ENCODE data around the gene AGFG1. TPM values are rescaled to one million over a fixed set of nuclear protein-coding genes. Genes with fewer than 3 reads are reported as not detected.
A peak's percentile ranks its signal among the peaks of the same experiment; 100 is the strongest.

AGFG1 gene
- total RNA-seq, 1 experiment from 2014 or later, result 119 TPM

GRCh38 chr2:227506456-227506855, 34.5 kb downstream of the AGFG1 start:
- H4K20me1 ChIP-seq (ENCODE audit: insufficient read depth), result peaks cover 20% of the 10 kb centered on the region

DNA sequence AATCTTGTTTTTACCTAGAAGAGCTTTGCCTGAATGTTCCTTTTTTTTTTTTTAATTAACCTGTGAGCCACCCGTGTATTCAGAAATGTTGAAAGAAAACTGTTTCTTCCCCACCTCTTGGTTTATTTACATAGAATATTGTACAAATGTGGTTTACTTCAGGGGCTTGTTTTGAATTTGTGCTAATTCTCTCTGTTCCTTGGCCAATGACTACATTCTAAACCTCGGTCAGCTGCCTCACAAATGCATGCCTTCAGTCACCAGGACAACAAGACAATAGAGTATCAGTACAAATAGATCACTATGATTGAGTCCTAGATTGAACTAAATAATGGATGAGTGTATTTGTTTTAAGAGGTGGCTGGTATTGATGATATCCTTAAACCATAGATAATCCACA, 36.0 kb downstream of the AGFG1 start:
- POLR2A ChIA-PET (ENCODE audit: unreplicated experiment), result no interaction called here
- H4K20me1 ChIP-seq (ENCODE audit: insufficient read depth), result peaks cover 35% of the 10 kb centered on the region
- no peak for TF ChIP-seq EZH2 (IDR thresholded peaks at IDR 0.05; ENCODE audit: low read depth)
- TF ChIP-seq CTCF (conservative IDR thresholded peaks at IDR 0.05), result no peak
- H3K4me3 ChIP-seq, result no peak overlapping the region
- peaks cover 98% of the 10 kb centered on the region for H3K79me2 ChIP-seq (ENCODE audit: low read depth)
- intact Hi-C loops (cut with micrococcal nuclease; ENCODE audit: unreplicated experiment), result no loop called here
- no TSS peak for BruUV-seq (replicated peaks)
- H3K36me3 ChIP-seq (ENCODE audit: low read depth), result peaks cover 30% of the 10 kb centered on the region; the same call in 1 of the 2 replicates
- no peak overlapping the region for H2AFZ ChIP-seq
- CTCF ChIA-PET, result no interaction called here
- H3K9me2 ChIP-seq (ENCODE audit: insufficient read depth), result no peaks in the 10 kb centered on the region
- no peak for DNase-seq
- peaks cover 95% of the 10 kb centered on the region for H3K4me1 ChIP-seq (replicated peaks; ENCODE audit: insufficient read depth)
- H3K27ac ChIP-seq, result peak overlapping the region; percentile 70; the same call in 1 of the 2 replicates
- H3K9me3 ChIP-seq (ENCODE audit: insufficient read depth, low read depth), result peaks cover 3% of the 10 kb centered on the region; the same call in 1 of the 2 replicates
- no peak overlapping the region for H3K4me2 ChIP-seq
- no peaks in the 10 kb centered on the region for H3K27me3 ChIP-seq (ENCODE audit: insufficient read depth, low read depth)
- peaks cover 76% of the 10 kb centered on the region for H3F3A ChIP-seq (ENCODE audit: insufficient read depth, low read depth)

More at GRCh38 chr2:227506456-227506855, 34.5 kb downstream of the AGFG1 start:
- DNase-seq, result no peak
- POLR2A ChIA-PET (ENCODE audit: unreplicated experiment), result interaction anchor here (0.7 kb wide), 1 partner anchor 180 kb away, joined by 3 read pairs; no protein-coding TSS in a partner anchor
- Histone ChIP-seq H3F3A (ENCODE audit: insufficient read depth, low read depth) (peaks cover 79% of the 10 kb centered on the region), H3K9me3 (ENCODE audit: insufficient read depth, low read depth) (no peaks in the 10 kb centered on the region; the same call in 1 of the 2 replicates), H3K36me3 (ENCODE audit: low read depth) (0 out of 2 replicates have a peak, but pooled peaks cover 26% of the 10 kb centered on the region), H3K4me1 (replicated peaks; ENCODE audit: insufficient read depth) (peaks cover 96% of the 10 kb centered on the region), H3K9me2 (ENCODE audit: insufficient read depth) (no peaks in the 10 kb centered on the region), H3K27ac (peak overlapping the region; percentile 10; the same call in 1 of the 2 replicates), H2AFZ (no peak overlapping the region), H3K27me3 (ENCODE audit: insufficient read depth, low read depth) (no peaks in the 10 kb centered on the region), H3K4me2 (0 out of 2 replicates have a peak overlapping the region, but pooled peaks have one; percentile 23), H3K79me2 (ENCODE audit: low read depth) (peaks cover 98% of the 10 kb centered on the region), H3K4me3 (no peak overlapping the region)
- CTCF ChIA-PET, result no interaction called here
- intact Hi-C loops (cut with micrococcal nuclease; ENCODE audit: unreplicated experiment), result no loop called here
- BruUV-seq (replicated peaks), result no TSS peak
- TF ChIP-seq EZH2 (IDR thresholded peaks at IDR 0.05; ENCODE audit: low read depth) (no peak), CTCF (conservative IDR thresholded peaks at IDR 0.05) (no peak)

- DNase-seq, result no peak
- POLR2A ChIA-PET (ENCODE audit: unreplicated experiment), result no interaction called here
- intact Hi-C loops (cut with micrococcal nuclease; ENCODE audit: unreplicated experiment), result no loop called here
- H3K4me1 ChIP-seq (replicated peaks; ENCODE audit: insufficient read depth), result peaks cover 83% of the 10 kb centered on the region
- no TSS peak for BruUV-seq (replicated peaks)
- peaks cover 3% of the 10 kb centered on the region; the same call in 1 of the 2 replicates for H3K9me3 ChIP-seq (ENCODE audit: insufficient read depth, low read depth)
- peaks cover 100% of the 10 kb centered on the region for H3K79me2 ChIP-seq (ENCODE audit: low read depth)
- H3K36me3 ChIP-seq (ENCODE audit: low read depth), result peaks cover 33% of the 10 kb centered on the region; the same call in 1 of the 2 replicates
- no peak overlapping the region for H2AFZ ChIP-seq
- no peak overlapping the region for H3K4me3 ChIP-seq
- peak overlapping the region; percentile 70 for H3K27ac ChIP-seq
- no peaks in the 10 kb centered on the region for H3K9me2 ChIP-seq (ENCODE audit: insufficient read depth)
- CTCF ChIA-PET, result no interaction called here
- H3K27me3 ChIP-seq (ENCODE audit: insufficient read depth, low read depth), result no peaks in the 10 kb centered on the region
- peaks cover 36% of the 10 kb centered on the region for H4K20me1 ChIP-seq (ENCODE audit: insufficient read depth)
- H3F3A ChIP-seq (ENCODE audit: insufficient read depth, low read depth), result peaks cover 72% of the 10 kb centered on the region
- TF ChIP-seq EZH2 (IDR thresholded peaks at IDR 0.05; ENCODE audit: low read depth), result no peak
- TF ChIP-seq CTCF (conservative IDR thresholded peaks at IDR 0.05), result no peak
- peak overlapping the region; percentile 40; the same call in 1 of the 2 replicates for H3K4me2 ChIP-seq
Observed at GRCh38 chr2:227509076-227509475, 37.1 kb downstream of the AGFG1 start.
